ENCODE results near the gene KAT14.
"Not testable (repeated sequence)": the region's sequence is repeated elsewhere in the genome, so short reads cannot be mapped to it uniquely, and the experiment has no call there.

The KAT14 gene

GRCh38 chr20:18133962-18134361 is 3.7 kb upstream of the KAT14 start:
- no peak for FAIRE-seq
- TF ChIP-seq POLR2A (IDR thresholded peaks at IDR 0.05; ENCODE audit: low read depth, low read length): no peak
- DNase-seq (ENCODE audit: insufficient read length, low spot score): no peak

GRCh38 chr20:18138266-18138582 is 561 bp downstream of the KAT14 start:
- FAIRE-seq: no peak
- no peak for TF ChIP-seq POLR2A (IDR thresholded peaks at IDR 0.05; ENCODE audit: low read depth, low read length)
- DNase-seq (ENCODE audit: insufficient read length, low spot score): no peak

- no peak for TF ChIP-seq POLR2A (IDR thresholded peaks at IDR 0.05; ENCODE audit: low read depth, low read length)
- DNase-seq (ENCODE audit: insufficient read length, low spot score) (no peak), FAIRE-seq (no peak)
Observed at GRCh38 chr20:18138639-18139583, 1.2 kb downstream of the KAT14 start.

- no peak for FAIRE-seq
- DNase-seq (ENCODE audit: insufficient read length, low spot score): no peak
- TF ChIP-seq POLR2A (IDR thresholded peaks at IDR 0.05; ENCODE audit: low read depth, low read length): no peak
Observed at GRCh38 chr20:18139832-18140231, 2.2 kb downstream of the KAT14 start.

GRCh38 chr20:18144541-18145099 is 7.0 kb downstream of the KAT14 start:
- DNase-seq (ENCODE audit: insufficient read length, low spot score) (no peak), FAIRE-seq (no peak)
- TF ChIP-seq POLR2A (IDR thresholded peaks at IDR 0.05; ENCODE audit: low read depth, low read length): no peak

GRCh38 chr20:18154342-18154741 is 16.7 kb downstream of the KAT14 start:
- TF ChIP-seq POLR2A (IDR thresholded peaks at IDR 0.05; ENCODE audit: low read depth, low read length): no peak
- DNase-seq (ENCODE audit: insufficient read length, low spot score) (no peak), FAIRE-seq (no peak)

- no peak for TF ChIP-seq POLR2A (IDR thresholded peaks at IDR 0.05; ENCODE audit: low read depth, low read length)
- no peak for FAIRE-seq
- DNase-seq (ENCODE audit: insufficient read length, low spot score): no peak
Observed at GRCh38 chr20:18156045-18156444, 18.4 kb downstream of the KAT14 start.

- TF ChIP-seq POLR2A (IDR thresholded peaks at IDR 0.05; ENCODE audit: low read depth, low read length): no peak
- FAIRE-seq (no peak), DNase-seq (ENCODE audit: insufficient read length, low spot score) (no peak)
Observed at GRCh38 chr20:18164356-18164755, 26.7 kb downstream of the KAT14 start.

GRCh38 chr20:18165553-18165952 is 27.9 kb downstream of the KAT14 start:
- no peak for TF ChIP-seq POLR2A (IDR thresholded peaks at IDR 0.05; ENCODE audit: low read depth, low read length)
- FAIRE-seq: no peak
- no peak for DNase-seq (ENCODE audit: insufficient read length, low spot score)

- FAIRE-seq: no peak
- TF ChIP-seq POLR2A (IDR thresholded peaks at IDR 0.05; ENCODE audit: low read depth, low read length): no peak
Observed at GRCh38 chr20:18166241-18166881, 28.7 kb downstream of the KAT14 start.

GRCh38 chr20:18166950-18167349 is 29.3 kb downstream of the KAT14 start:
- no peak for TF ChIP-seq POLR2A (IDR thresholded peaks at IDR 0.05; ENCODE audit: low read depth, low read length)
- DNase-seq (ENCODE audit: insufficient read length, low spot score) (no peak), FAIRE-seq (no peak)

More at GRCh38 chr20:18166241-18166881, 28.7 kb downstream of the KAT14 start:
- no peak for DNase-seq (ENCODE audit: insufficient read length, low spot score)

GRCh38 chr20:18172379-18172778 is 34.7 kb downstream of the KAT14 start:
- TF ChIP-seq POLR2A (IDR thresholded peaks at IDR 0.05; ENCODE audit: low read depth, low read length): no peak

GRCh38 chr20:18174906-18175683 is 37.4 kb downstream of the KAT14 start:
- no peak for FAIRE-seq
- no peak for DNase-seq (ENCODE audit: insufficient read length, low spot score)
- TF ChIP-seq POLR2A (IDR thresholded peaks at IDR 0.05; ENCODE audit: low read depth, low read length): no peak

More at GRCh38 chr20:18172379-18172778, 34.7 kb downstream of the KAT14 start:
- FAIRE-seq: no peak
- DNase-seq (ENCODE audit: insufficient read length, low spot score): no peak

GRCh38 chr20:18176318-18176785 is 38.7 kb downstream of the KAT14 start:
- DNase-seq (ENCODE audit: insufficient read length, low spot score): no peak
- TF ChIP-seq POLR2A (IDR thresholded peaks at IDR 0.05; ENCODE audit: low read depth, low read length): no peak
- no peak for FAIRE-seq

- DNase-seq (ENCODE audit: insufficient read length, low spot score); FAIRE-seq: not testable (repeated sequence)
Observed at GRCh38 chr20:18180366-18180765, 42.7 kb downstream of the KAT14 start.
